ENCODE measurements around the gene CAPZA1.

The CAPZA1 gene

GRCh38 chr1:112716133-112716720, 96.6 kb downstream of the CAPZA1 start:
- Histone ChIP-seq H3K9ac (ENCODE audit: low read length) (no peak overlapping the region), H3K4me1 (ENCODE audit: control insufficient read depth, insufficient read depth, low read length) (peaks cover 8% of the 10 kb centered on the region), H3K36me3 (ENCODE audit: control insufficient read depth, insufficient read depth, low read length) (no peaks in the 10 kb centered on the region), H3K27me3 (ENCODE audit: control insufficient read depth, insufficient read depth, low read length) (peaks cover 3% of the 10 kb centered on the region), H3K4me3 (ENCODE audit: low read length) (peak overlapping the region; percentile 85), H3K27ac (ENCODE audit: low read depth, low read length) (no peak overlapping the region)

- Histone ChIP-seq H3K27ac (ENCODE audit: low read depth, low read length) (no peak overlapping the region), H3K4me1 (ENCODE audit: control insufficient read depth, insufficient read depth, low read length) (peaks cover 8% of the 10 kb centered on the region), H3K4me3 (ENCODE audit: low read length) (no peak overlapping the region), H3K36me3 (ENCODE audit: control insufficient read depth, insufficient read depth, low read length) (no peaks in the 10 kb centered on the region), H3K27me3 (ENCODE audit: control insufficient read depth, insufficient read depth, low read length) (peaks cover 3% of the 10 kb centered on the region), H3K9ac (ENCODE audit: low read length) (no peak overlapping the region)
Observed at GRCh38 chr1:112717263-112717873, 97.7 kb downstream of the CAPZA1 start.

- no peak overlapping the region for H3K27ac ChIP-seq (ENCODE audit: low read depth, low read length)
- no peaks in the 10 kb centered on the region for H3K36me3 ChIP-seq (ENCODE audit: control insufficient read depth, insufficient read depth, low read length)
- no peak overlapping the region for H3K9ac ChIP-seq (ENCODE audit: low read length)
- H3K27me3 ChIP-seq (ENCODE audit: control insufficient read depth, insufficient read depth, low read length), result peaks cover 8% of the 10 kb centered on the region
- H3K4me1 ChIP-seq (ENCODE audit: control insufficient read depth, insufficient read depth, low read length), result peaks cover 8% of the 10 kb centered on the region
- peak overlapping the region; percentile 9 for H3K4me3 ChIP-seq (ENCODE audit: low read length)
Observed at GRCh38 chr1:112718691-112719418, 99.2 kb downstream of the CAPZA1 start.

- Histone ChIP-seq H3K4me1 (ENCODE audit: control insufficient read depth, insufficient read depth, low read length) (peaks cover 6% of the 10 kb centered on the region), H3K27me3 (ENCODE audit: control insufficient read depth, insufficient read depth, low read length) (peaks cover 7% of the 10 kb centered on the region), H3K4me3 (ENCODE audit: low read length) (no peak overlapping the region), H3K9ac (ENCODE audit: low read length) (no peak overlapping the region), H3K36me3 (ENCODE audit: control insufficient read depth, insufficient read depth, low read length) (no peaks in the 10 kb centered on the region), H3K27ac (ENCODE audit: low read depth, low read length) (no peak overlapping the region)
Observed at GRCh38 chr1:112719706-112720105, 100.1 kb downstream of the CAPZA1 start.

- Histone ChIP-seq H3K27me3 (ENCODE audit: control insufficient read depth, insufficient read depth, low read length) (peaks cover 7% of the 10 kb centered on the region), H3K4me3 (ENCODE audit: low read length) (no peak overlapping the region), H3K4me1 (ENCODE audit: control insufficient read depth, insufficient read depth, low read length) (peaks cover 4% of the 10 kb centered on the region), H3K36me3 (ENCODE audit: control insufficient read depth, insufficient read depth, low read length) (no peaks in the 10 kb centered on the region), H3K9ac (ENCODE audit: low read length) (no peak overlapping the region), H3K27ac (ENCODE audit: low read depth, low read length) (no peak overlapping the region)
Observed at GRCh38 chr1:112720800-112721199, 101.2 kb downstream of the CAPZA1 start.

All from rectal smooth muscle tissue (tissue), 1 donor.